HG02642 (cell line): Measurements from ENCODE around the gene GNAS.
"Not testable (repeated sequence)": the region's sequence is repeated elsewhere in the genome, so short reads cannot be mapped to it uniquely, and the experiment has no call there.

ENCODE experiments used
- ATAC-seq: cut with Tn5 transposase; IDR thresholded peaks from one replicate; pipeline ENCODE4 v1.9.1; 2021; ENCODE audit warnings: mild to moderate bottlenecking; ENCODE audit not compliant: unreplicated experiment, poor library complexity

Gene GNAS

DNA sequence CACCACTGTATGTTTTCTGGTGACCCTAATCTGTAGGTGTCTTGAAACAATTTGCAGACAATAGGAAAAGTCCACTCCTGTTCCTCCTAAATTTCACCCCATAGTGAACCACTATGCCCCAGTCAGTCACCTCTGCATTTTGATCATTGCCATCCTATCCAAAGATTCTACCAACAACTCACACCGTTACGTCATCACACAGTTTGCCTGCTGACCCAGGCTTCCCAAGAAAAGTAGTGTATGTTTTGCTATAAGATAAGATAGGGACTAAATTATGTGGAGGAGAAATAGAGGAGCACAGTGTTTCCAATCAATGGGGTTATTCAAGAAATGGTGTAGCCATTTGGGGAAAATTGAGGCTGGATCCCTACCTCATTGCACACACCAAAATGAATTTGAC is 58.8 kb downstream of the GNAS start:
- ATAC-seq = no peak

DNA sequence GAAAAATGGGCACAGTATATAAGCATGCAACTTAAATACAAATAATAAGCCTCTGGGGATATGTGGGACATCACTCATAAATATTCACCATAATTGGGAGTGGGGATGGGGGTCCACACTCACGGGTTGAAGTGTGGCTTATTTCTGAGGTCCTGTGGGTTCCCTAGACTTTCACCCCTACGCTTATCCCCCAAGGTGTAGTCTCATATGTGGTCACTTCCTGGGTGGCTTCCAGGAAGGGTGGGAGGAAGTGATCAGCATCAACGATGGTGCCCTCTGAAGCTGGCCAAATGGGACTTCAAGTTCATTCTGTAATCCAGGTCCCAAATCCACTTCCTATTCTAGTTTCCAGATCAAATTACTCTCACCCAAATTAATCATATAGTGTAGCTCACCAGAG is 59.5 kb downstream of the GNAS start:
- ATAC-seq = no peak

DNA sequence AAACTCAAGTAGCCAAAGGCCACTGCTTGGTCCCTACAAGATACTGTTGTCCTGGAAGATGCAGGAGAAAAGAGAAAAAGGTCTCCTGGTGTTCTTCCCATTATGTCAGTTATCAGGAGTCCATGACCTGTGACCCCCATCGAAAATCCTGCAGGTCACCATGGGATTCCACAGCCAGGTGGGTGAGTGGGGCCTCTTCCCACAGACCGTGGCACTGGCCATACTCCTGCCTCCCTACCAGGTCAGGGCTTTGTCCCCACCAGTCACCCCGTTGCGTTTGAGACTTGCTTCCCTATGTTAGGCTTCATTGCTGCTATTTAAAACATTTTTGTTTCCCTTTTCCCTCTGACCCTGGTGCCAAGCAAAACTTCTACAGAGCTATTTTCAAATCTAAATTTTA is 60.6 kb downstream of the GNAS start:
- ATAC-seq = no peak

DNA sequence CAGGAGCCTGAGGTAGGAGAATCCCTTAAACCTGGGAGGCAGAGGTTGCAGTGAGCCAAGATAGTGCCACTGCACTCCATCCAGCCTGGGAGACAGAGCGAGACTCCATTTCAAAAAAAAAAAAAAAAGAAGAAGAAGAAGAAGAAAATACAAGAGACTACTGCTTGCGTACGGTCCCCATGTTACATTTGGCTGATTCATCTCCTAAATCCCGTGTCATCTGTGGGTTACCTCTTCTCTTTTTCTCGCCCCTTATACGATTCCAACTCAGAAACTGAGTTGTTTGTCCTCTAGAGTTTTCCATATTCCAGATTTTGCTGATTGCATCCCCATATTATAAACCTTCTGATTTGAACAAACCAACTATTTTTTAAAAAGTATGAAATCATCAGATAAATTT is 66.1 kb downstream of the GNAS start:
- ATAC-seq = no peak

DNA sequence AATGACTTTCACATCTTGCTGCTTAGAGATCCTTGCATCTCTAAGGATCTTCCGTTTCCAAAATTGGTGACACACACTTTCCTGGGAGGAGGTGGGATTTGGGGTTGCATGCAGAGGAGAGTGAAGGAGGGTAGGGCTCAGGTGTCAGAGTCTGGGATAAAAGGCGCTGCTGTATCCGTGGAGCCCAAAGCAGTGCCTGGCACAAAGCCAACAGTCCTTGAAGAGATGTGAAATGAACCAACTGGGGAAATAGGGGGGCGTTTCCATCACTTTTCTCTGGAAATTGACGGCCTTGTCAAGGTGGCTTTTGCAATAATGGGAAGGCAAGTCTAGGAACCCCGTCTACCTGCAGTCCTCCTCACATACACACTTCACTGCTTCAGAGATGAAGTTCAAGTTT is 69.0 kb downstream of the GNAS start:
- ATAC-seq = no peak

DNA sequence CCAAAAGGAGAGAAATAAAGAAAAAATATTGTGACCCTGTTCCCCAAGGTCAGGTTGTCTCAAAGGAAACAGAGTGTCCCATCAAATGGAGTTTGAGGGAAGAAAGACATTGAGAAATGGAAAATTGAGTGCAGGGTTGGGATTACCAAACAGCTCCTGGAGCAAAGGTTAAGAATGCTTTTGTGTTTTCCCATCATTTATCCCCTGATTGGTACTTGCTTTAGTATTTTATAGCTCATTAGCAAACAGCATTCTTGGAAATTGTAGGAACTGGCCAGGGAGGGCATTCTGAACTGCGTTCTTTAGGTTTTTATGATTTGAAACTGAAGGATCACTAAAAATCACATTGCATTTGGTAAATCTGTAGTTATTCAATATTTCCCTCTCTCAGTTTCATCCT is 69.5 kb downstream of the GNAS start:
- no peak for ATAC-seq

DNA sequence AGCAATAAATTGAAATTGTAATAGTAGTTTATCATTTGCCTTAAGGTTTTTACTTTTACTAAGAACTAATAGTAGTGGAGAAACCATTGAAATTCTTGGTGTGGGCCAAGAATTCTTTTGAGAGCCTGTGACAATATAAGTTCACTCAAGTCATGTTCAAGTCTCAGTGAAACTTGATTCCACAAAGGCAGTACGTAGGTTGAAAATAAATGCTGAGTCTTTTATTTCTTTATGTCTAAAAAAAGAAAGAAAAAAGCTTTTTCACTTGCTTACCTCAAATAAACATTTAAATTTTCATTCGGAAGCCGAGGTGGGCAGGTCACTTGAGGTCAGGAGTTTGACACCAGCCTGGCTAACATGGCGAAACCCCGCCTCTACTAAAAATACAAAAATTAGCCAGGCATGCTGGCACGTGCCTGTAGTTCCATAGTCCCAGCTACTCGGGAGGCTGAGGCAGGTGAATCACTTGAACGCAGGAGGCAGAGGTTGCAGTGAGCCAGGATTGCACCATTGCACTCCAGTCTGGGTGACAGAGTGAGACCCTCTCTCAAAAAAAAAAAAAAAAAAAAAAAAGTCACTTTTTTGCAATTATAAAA is 70.7 kb downstream of the GNAS start:
- ATAC-seq = no peak

DNA sequence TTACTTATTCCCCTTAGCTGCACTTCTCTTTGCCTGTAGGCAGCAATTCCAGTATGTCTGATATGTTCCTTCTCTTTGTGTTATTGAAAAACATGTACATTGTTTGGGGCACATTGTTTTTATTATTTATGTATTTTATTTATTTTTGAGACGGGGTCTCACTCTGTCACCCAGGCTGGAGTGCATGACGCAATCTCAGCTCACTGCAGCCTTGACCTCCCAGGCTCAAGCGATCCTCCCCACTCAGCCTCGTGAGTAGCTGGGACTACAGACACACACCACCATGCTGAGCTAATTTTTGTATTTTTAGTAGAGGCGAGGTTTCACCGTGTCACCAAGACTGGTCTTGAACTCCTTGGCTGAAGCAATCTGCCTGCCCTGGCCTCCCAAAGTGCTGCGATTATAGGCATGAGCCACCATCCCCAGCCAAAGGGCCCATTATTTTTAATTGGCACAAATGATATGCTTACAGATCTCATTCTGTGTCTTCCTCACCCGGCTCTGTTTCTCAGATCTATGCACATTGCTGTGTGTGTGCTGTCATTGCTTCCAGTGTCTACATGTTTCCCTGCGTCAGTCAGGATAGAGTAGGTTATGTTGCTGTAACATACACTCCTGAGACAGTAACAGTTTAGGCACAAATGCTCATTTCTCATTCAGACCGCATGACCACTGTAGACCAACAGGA is 74.4 kb downstream of the GNAS start:
- no peak for ATAC-seq

DNA sequence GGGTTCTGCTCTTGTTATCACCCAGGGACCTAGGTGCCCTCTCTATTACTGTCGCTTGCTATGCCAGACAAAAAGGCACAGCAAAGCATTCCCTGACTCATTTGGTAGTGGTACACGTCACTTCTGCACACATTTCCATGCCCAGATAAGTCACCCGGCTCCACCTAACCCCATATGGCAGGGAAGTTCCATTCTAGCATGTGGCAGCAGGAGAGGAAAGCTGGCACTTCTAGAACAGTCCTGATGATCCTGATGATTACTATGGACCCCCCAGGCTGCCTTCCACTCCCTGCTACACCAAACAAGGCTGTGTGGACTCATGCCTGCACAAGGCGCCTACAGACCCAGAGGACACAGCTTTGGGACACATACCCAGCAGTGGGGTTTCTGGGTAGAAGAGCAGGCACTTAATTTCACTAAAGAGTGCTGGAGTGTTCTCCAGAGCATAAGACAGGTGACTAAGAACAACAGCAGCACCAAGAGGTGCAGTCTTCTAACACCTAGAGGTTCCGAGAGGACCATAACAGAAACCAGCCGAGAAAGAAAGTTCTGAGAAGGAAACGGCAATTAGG is 75.1 kb downstream of the GNAS start:
- no peak for ATAC-seq

DNA sequence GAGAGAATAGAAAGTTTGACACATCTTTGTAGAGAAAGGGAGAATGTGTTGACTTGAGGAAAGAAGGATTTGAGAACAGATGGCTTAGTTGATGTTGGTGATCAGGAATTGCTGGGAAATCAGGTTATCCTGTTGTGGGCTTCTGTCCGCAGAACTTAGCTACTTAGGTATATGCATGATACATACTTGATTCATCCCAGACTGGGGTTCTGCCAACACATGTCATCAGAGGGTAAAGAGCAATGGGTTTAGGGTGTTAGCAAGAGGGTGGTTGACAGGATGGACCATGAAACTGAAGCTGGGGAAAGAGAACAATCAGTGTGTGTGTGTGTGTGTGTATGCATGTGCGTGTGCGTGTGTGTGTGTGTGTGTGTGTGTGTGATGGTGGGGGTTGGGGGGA is 78.0 kb downstream of the GNAS start:
- ATAC-seq = no peak

DNA sequence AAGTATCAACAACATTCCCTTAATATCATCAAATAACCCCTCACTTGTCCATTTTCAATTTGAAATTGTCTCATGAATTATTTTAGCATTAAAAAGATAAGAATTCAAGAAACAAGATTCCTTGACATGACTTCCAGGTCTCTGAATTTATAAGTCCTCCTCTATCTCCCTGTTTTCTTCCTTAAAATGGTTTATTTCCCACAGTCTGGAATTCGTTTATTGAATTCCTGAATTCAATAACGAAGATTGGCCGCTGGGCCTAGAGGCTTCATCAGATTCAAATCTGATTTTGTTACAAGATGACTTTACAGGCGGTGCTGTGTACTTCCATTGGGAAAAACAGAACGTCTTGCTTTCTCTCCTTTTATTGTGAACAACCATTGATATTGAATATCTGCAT is 79.7 kb downstream of the GNAS start:
- no peak for ATAC-seq

DNA sequence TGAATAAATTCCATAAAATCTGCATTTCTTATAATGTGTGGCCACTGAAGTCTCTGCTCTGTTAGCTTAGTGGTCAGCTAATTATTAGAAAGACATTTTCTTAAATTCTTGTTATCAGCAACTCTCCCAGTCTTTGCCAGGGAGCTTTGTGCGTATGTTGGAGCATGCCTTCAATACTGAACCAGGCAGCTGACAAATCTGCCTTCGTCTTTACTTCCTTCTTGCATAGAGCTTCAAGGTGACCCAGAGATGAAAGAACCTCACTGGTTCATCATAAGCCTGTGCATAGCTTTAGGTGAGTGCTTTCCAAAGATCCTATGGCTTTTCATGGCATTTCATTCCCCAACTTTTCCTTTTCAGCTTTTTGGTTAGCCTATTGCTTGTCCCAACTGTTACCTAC is 85.6 kb downstream of the GNAS start:
- no peak for ATAC-seq

DNA sequence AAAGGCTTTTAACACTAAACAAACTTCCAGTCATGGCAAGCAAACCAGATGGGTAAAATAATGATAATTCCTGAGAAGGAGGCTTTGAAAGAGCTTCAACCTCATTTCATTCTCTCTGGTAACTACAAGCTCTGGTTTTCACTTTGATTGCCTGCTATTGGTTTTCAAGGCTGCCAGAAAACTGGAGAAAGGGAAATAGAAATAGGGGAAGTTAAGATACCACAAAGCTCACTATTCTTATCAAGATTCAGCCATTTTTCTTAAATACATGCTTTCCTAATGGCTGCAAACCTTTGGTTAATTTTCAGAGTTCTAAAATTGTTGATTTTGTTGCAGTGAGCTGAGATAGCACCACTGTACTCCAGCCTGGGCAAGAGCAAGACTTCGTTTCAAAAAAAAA is 86.0 kb downstream of the GNAS start:
- no peak for ATAC-seq

DNA sequence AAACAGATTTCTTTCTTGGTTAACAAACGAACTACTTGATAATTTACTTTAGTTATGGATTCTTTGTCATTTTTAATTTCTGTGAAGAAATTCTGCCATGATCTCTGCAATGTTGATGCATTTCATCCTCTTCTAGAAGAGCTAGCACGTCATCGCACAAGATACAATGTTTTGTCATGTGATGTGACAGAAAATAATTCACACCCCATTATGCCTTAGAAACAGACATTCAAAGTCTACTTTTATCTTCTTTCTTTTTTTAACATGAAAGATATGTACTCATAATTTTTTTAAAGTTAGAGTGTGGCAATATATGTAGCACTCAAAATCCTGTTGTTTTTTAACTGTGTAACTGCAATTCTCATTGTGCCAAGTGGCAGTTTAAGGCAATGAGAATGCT is 89.0 kb downstream of the GNAS start:
- ATAC-seq = no peak

DNA sequence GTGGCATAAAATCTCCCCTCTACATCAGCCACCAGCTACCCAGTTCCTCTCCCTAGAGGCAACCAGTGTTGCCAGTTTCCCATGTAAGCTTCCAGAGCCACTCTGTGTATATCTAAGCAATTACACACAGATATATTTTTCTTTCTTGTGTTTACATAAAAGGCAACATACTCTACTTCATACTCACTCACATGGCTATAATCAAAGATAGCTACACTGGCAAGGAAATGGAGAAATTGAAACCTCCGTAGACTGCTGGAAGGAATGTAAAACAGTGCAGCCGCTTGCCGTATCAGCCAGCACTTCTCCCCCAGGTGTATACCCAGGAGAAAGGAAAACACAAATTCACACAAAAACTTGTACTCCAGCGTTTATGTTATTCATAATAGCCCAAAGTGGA is 90.0 kb downstream of the GNAS start:
- ATAC-seq = no peak

DNA sequence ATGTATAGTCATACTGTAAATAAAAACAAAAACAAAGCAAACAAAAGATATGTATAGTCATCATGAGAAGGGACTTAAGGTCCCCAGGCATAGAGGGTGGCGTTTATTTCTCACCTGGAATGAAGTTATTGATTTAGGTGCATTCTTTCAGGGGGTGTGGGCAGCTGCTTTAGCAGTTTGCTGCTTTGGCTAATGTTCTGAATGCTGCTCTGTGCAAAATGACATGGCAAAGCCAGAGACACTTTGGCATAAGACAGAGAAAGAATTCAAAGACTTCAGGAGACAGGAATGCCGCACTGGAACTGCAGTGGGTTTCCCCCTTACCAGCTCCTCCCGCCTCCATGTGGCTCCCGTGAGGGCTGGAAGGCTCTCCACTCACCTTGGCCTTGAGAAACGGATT is 92.1 kb downstream of the GNAS start:
- no peak for ATAC-seq

DNA sequence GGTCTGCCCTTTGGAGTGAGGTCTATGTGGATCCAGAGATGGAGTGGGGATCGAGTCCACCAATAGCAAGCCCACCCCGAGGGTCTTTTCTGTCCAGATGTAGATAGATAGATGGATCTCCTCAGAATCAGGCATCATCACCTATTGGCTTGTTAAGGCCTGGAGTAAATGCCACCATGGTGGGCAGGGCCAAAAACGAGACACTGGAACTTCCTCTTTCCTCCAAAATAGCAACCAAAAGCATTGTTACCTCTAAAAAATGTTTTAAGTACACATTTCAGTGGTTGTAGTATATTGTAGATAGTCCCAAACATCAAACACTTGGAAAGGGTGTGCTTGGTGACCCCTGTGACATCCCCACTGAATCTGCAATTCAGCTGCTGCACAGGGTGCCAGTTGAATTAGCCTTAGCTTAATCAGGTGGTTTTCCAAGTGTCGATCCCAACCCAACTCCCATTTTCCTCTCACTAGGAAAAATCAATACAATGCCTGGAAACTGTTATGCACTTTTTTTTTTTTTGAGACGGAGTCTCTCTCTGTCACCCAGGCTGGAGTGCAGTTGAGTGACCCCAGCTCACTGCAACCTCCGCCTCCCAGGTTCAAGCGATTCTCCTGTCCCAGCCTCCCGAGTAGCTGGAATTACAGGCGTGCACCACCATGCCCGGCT is 93.6 kb downstream of the GNAS start:
- no peak for ATAC-seq

DNA sequence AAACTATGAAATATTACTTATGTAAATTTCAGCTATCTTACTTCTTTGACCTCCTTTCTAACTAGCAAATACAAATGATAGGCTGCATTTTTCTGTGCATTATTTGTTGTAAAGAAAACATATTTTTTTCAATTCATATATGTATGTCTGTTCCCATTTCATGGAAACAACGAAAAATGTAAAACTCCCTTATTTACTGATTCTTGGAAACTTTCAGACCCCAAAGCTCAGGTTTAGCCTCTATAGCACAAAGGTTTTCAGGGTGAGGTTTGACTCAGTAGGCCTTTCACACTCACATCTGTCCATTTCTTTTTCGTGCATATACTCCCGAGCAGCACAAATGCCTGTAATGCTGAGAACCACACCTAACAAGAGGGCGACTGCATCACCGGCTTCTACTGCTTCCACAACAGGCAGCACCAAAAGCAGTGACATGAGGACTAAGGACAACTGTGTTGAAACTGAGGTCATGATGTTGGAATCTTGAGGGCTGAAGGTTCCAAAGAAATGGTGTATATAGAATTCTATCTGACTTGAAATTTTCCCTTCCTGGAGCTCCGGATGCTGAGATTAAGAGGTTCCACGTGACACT is 95.4 kb downstream of the GNAS start:
- not testable (repeated sequence) for ATAC-seq

DNA sequence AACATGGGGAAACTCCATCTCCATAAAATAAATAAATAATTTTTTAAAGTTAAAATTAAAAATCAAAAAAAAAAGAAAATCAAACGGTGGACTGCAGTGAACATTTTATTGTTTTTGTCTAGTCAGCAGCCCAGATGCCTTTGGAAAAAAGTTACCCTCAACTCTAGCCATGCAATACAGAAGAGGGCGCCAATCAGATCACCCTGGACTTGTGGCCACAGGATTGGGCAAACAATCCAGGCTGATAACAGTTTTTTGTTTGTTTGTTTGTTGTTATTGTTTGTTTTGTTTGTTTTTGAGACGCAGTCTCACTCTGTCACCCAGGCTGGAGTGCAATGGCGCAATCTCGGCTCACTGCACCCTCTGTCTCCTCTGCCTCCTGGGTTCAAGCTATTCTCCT is 98.1 kb downstream of the GNAS start:
- ATAC-seq = no peak

DNA sequence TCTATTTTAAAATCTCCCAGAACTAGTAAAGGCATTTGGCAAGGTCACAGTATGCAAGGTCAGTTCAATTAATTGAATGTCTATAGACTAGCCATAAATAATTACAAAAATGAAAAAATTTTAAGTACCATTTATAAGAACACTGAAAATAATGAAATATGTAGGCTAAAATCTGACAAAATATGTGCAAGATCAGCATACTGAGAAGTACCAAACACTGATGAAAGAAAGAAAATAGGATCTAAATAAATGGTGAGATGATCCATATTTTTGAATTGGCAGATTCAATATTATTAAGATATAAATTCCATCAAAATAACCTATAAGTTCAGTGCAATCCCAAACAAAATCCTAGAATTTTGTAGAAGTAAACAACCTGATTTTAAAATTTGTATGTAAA is 100.5 kb downstream of the GNAS start:
- no peak for ATAC-seq

DNA sequence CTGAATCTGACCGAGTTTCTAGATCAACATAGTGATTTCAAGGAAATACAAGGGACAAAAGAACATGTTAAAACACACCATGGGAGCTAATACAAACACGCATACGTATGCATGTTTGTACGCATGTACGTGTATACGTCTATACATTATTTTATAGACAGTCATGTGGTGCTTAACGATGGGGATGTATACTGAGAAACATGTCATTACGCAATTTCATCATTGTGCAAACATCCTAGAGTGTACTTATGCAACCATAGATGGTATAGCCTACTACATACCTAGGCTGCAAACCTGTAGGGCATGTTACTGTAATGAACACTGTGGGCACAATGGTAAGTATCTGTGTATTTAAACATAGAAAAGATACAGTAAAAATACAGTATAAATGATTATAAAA is 103.6 kb downstream of the GNAS start:
- ATAC-seq = no peak
